ENCODE data around the gene CRYGS. TPM values are rescaled to one million over a fixed set of nuclear protein-coding genes. Genes with fewer than 3 reads are reported as not detected.

Gene CRYGS
- 0.79 and 1.7 TPM in 2 replicates for total RNA-seq

GRCh38 chr3:186544281-186544680 is at the start of gene CRYGS:
Gene CRYGS, minus strand, starts transcription at chr3:186544380. Its CDS starts 54 bp downstream, at chr3:186544326.
- TF ChIP-seq CTCF (IDR thresholded peaks at IDR 0.05; ENCODE audit: insufficient read depth, low read length, severe bottlenecking), result no peak
- H3K27me3 ChIP-seq (ENCODE audit: control insufficient read depth, insufficient read depth, low read length), result no peaks in the 10 kb centered on the region
- FAIRE-seq (no peak), DNase-seq (ENCODE audit: low read depth) (no peak)
- H3K4me3 ChIP-seq (ENCODE audit: low read depth, low read length), result no peak within 1 kb of the TSS
- no peaks in the 10 kb centered on the region for H3K36me3 ChIP-seq (ENCODE audit: control insufficient read depth, insufficient read depth, low read length)

- TF ChIP-seq CTCF (IDR thresholded peaks at IDR 0.05; ENCODE audit: insufficient read depth, low read length, severe bottlenecking), result no peak
- Histone ChIP-seq H3K36me3 (ENCODE audit: control insufficient read depth, insufficient read depth, low read length) (no peaks in the 10 kb centered on the region), H3K4me3 (ENCODE audit: low read depth, low read length) (no peak overlapping the region), H3K27me3 (ENCODE audit: control insufficient read depth, insufficient read depth, low read length) (no peaks in the 10 kb centered on the region)
- FAIRE-seq (no peak), DNase-seq (ENCODE audit: low read depth) (no peak)
These were observed 49.7 kb upstream of the CRYGS start for GRCh38 chr3:186593862-186594261.

- H3K4me3 ChIP-seq (ENCODE audit: low read depth, low read length), result no peak overlapping the region
- no peaks in the 10 kb centered on the region for H3K27me3 ChIP-seq (ENCODE audit: control insufficient read depth, insufficient read depth, low read length)
- no peak for TF ChIP-seq CTCF (IDR thresholded peaks at IDR 0.05; ENCODE audit: insufficient read depth, low read length, severe bottlenecking)
- DNase-seq (ENCODE audit: low read depth) (no peak), FAIRE-seq (no peak)
- no peaks in the 10 kb centered on the region for H3K36me3 ChIP-seq (ENCODE audit: control insufficient read depth, insufficient read depth, low read length)
These were observed 48.5 kb upstream of the CRYGS start for GRCh38 chr3:186592682-186593081.

GRCh38 chr3:186590580-186591295 is 46.6 kb upstream of the CRYGS start:
- Histone ChIP-seq H3K27me3 (ENCODE audit: control insufficient read depth, insufficient read depth, low read length) (no peaks in the 10 kb centered on the region), H3K4me3 (ENCODE audit: low read depth, low read length) (no peak overlapping the region), H3K36me3 (ENCODE audit: control insufficient read depth, insufficient read depth, low read length) (peaks cover under 1% of the 10 kb centered on the region)
- no peak for DNase-seq (ENCODE audit: low read depth)
- no peak for TF ChIP-seq CTCF (IDR thresholded peaks at IDR 0.05; ENCODE audit: insufficient read depth, low read length, severe bottlenecking)
- FAIRE-seq, result peak; percentile 40

- Histone ChIP-seq H3K27me3 (ENCODE audit: control insufficient read depth, insufficient read depth, low read length) (no peaks in the 10 kb centered on the region), H3K4me3 (ENCODE audit: low read depth, low read length) (no peak overlapping the region), H3K36me3 (ENCODE audit: control insufficient read depth, insufficient read depth, low read length) (peaks cover 2% of the 10 kb centered on the region)
- FAIRE-seq (no peak), DNase-seq (ENCODE audit: low read depth) (peak; percentile 99)
- TF ChIP-seq CTCF (IDR thresholded peaks at IDR 0.05; ENCODE audit: insufficient read depth, low read length, severe bottlenecking), result no peak
These were observed 45.8 kb upstream of the CRYGS start for GRCh38 chr3:186589856-186590579.
